Astrocyte of the spinal cord (primary cell): ENCODE results near the gene ZFAND3.
A peak's percentile ranks its signal among the peaks of the same experiment; 100 is the strongest.

Experiments used
- DNase-seq: peaks from one replicate; pipeline ENCODE4 v3.0.0; 2011; ENCODE audit warnings: low read depth, low spot score
- H3K4me3 ChIP-seq: 2 replicates; pipeline ENCODE4 v1.5.1; 2011; ENCODE audit warnings: low read depth, mild to moderate bottlenecking, low read length, moderate library complexity
- in situ Hi-C: cut with HindIII; loops from 2 replicates; pipeline ENCODE4 v1.10.0; 2017; ENCODE audit warnings: low sequenced_read_pairs
- TF ChIP-seq, protein P1 (sequence below): IDR thresholded peaks from 2 replicates; pipeline ENCODE4 v1.5.1; 2012; ENCODE audit warnings: low read depth, mild to moderate bottlenecking, low read length, inconsistent platforms

The ZFAND3 gene

DNA sequence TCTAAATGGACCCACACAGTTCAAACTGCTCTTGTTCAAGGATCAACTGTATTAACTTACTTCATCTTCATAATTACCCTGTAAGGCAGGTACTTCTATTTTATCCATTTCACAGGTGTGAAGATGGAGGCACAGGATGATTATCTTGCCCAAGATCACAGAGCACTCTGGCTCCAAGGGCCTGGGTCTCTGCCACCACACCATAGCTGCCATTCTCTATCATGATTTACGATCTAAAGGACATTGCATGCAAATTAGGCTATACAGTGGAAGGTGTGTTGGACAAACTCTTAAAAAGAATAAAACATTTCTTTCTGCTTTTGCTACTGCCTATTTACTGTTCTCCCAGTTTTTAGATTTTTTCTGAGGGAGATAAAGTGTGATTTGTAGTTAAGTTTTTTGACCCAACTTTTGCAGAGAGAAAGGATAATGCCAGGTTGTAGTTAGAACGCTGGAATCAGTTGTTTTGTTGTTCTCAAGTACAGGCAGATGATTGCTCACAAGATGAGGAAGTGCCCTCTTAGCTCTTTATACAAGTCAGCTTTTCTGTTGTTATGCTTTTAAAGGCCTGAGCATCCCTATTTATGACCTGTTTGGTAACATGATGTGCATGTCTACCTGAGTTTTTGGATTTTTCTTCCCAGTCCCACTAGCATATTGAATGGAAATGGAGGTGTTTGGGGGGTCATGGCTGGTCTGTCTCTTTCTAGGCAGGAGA lies 247.9 kb downstream of the ZFAND3 start:
- no peak overlapping the region for H3K4me3 ChIP-seq
- TF ChIP-seq, protein P1, sequence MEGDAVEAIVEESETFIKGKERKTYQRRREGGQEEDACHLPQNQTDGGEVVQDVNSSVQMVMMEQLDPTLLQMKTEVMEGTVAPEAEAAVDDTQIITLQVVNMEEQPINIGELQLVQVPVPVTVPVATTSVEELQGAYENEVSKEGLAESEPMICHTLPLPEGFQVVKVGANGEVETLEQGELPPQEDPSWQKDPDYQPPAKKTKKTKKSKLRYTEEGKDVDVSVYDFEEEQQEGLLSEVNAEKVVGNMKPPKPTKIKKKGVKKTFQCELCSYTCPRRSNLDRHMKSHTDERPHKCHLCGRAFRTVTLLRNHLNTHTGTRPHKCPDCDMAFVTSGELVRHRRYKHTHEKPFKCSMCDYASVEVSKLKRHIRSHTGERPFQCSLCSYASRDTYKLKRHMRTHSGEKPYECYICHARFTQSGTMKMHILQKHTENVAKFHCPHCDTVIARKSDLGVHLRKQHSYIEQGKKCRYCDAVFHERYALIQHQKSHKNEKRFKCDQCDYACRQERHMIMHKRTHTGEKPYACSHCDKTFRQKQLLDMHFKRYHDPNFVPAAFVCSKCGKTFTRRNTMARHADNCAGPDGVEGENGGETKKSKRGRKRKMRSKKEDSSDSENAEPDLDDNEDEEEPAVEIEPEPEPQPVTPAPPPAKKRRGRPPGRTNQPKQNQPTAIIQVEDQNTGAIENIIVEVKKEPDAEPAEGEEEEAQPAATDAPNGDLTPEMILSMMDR, result no peak
- in situ Hi-C loops, result no loop called here
- DNase-seq, result no peak

DNA sequence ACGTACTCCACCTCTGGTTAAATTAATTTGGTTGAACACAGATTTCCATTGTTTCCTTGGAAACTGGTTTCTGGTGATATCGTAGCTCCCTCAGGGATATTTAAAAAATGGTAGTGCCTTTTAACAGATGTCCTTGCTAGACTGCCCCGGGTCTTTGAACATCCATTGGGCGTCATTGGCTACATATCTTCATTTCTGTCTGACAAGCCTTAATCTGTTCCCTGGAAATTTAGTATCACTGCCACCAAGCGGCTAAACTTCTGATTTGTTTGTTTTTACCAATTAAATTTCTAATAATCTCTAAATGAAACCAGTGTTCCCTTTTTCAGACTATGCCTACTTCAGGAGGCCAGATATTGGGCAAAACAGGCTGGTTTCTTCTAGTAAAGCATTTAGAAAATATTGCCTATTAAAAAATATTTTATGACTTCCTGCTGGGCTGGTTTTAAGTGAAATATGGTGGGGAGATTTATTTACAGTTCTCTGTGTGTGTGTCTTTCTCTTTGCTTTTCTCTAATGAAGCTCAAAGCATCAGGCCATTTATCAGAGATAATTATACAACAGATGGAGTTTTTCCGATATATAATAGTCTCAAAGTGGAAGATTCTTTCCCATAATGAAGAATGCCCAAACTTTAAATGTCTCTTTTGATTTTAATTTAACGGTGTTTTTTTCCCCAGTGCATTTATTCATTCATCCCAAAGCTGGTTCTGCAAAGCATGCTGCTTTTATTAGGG lies 249.5 kb downstream of the ZFAND3 start:
- TF ChIP-seq, protein P1, result no peak
- in situ Hi-C loops, result no loop called here
- no peak overlapping the region for H3K4me3 ChIP-seq
- DNase-seq, result no peak

DNA sequence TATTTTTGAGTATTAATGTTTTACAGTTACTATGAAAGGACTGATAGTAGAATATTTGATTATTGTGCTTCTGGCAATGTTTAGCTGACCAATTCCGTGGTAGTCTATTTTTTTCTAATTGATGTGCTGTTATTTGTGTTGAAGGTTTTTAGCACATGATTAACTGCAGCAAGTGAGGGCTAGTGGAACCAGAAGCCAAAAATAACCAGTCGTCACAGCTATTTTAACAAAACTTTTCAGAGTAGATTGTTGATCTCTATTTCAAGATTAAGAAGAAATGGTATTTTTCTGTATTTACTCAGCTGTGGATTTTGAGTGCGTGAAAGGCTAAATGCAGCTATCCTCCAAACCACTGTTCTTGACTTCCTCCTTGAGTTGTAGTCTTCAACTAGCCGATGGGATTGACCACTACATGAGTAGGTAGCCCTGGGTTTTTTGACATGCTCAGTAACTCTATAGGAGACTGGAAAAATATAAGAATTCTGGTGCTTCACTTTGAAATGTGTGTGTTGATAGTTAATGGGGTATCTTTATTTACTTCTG lies 258.0 kb downstream of the ZFAND3 start:
- peak; percentile 16 for DNase-seq
- in situ Hi-C loops, result no loop called here
- H3K4me3 ChIP-seq, result no peak overlapping the region
- TF ChIP-seq, protein P1, result no peak

DNA sequence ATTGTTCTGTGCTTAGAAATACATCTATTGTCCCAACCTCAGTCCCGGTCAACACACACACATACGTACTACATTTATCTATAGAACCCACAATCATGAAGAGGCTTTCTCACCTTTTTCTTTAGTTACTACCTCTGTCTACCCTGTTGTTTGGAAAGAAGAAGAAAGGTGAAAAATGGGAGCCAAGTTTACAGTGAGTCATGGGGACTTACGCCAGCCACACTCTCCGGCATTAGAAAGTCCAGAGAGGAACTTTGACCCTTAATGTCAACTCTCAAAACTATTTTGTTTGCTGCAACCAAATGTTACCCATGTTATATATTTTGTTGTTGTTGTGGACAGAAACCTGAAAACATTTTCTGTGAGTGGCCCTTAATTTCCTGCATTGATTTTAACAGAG lies 259.1 kb downstream of the ZFAND3 start:
- H3K4me3 ChIP-seq, result no peak overlapping the region
- DNase-seq, result no peak
- TF ChIP-seq, protein P1, result no peak
- in situ Hi-C loops, result no loop called here

DNA sequence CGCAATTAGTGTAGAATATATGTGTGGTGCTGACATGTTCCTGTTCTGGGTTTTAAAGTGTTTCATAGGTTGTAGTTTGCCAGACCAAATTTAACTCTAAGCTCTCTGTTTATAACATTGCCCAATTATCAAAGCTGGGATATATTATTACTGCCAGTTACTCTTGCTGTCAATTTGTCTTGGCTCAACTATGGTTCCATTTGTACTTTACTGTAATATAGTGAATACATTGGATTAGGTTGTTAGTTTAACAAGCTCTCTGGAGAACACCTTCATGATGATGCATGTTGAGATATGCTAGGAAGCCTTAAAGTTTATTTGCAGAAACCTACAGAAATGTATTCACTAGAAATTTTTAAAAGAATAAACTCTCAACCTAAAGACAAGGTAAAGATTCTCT lies 259.6 kb downstream of the ZFAND3 start:
- in situ Hi-C loops, result no loop called here
- no peak for DNase-seq
- no peak overlapping the region for H3K4me3 ChIP-seq
- TF ChIP-seq, protein P1, result no peak

DNA sequence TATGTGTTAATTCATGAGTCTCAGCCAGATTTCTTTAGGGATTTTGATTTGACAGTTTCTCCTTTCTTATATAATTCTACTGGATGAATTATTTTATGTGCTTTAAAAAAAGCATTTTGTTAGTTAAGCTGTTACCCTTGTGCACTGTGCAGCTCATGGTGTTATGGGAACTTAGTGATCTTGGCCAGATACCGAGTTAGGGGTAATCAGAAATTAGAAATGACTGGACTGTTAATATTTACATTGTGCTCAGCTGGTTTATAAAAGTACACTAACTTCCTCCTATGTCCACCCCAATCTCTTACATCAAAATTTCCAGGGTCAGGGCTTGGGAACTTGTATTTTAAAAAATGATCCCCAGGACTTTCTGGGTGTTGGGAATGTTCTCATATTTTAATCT lies 260.0 kb downstream of the ZFAND3 start:
- DNase-seq, result no peak
- in situ Hi-C loops, result no loop called here
- TF ChIP-seq, protein P1, result no peak
- no peak overlapping the region for H3K4me3 ChIP-seq
